Left ventricle myocardium inferior (tissue), 1 donor: ENCODE data around the gene KLK10. TPM values are rescaled to one million over a fixed set of nuclear protein-coding genes. Genes with fewer than 3 reads are reported as not detected.

Source experiments
- DNase-seq: peaks from one replicate; pipeline ENCODE4 v3.0.0-alpha.2; 2020
- H3K27ac ChIP-seq: fragments of 200-600 bp; replicated peaks from 2 replicates; pipeline ENCODE4 v1.8.0; 2021
- H3K27me3 ChIP-seq: fragments of 200-600 bp; 2 replicates; pipeline ENCODE4 v1.8.0; 2021; ENCODE audit warnings: low read depth
- H3K36me3 ChIP-seq: fragments of 200-600 bp; 2 replicates; pipeline ENCODE4 v1.8.0; 2021
- H3K4me1 ChIP-seq: fragments of 200-600 bp; 2 replicates; pipeline ENCODE4 v1.8.0; 2021
- H3K4me3 ChIP-seq: fragments of 200-600 bp; 2 replicates; pipeline ENCODE4 v1.8.0; 2021; ENCODE audit warnings: mild to moderate bottlenecking, moderate library complexity
- H3K9me3 ChIP-seq: fragments of 200-600 bp; replicated peaks from 2 replicates; pipeline ENCODE4 v1.8.0; 2021
- intact Hi-C: fragments of 100-400 bp; cut with micrococcal nuclease; formaldehyde crosslinking; loops from one replicate; pipeline ENCODE4 v1.11.0; 2022
- total RNA-seq: library from RNA; stranded (reverse); fragmentation: NEBNext Ultra II Directional; extraction: Animal tissue kit (Norgen Biotek cat#: 25700); gene quantifications from one replicate; pipeline ENCODE4 v1.2.1, GENCODE V29; 2021
- TF ChIP-seq, protein P1 (sequence below): fragments of 200-600 bp; IDR thresholded peaks from 2 replicates; pipeline ENCODE4 v1.8.0; 2021; ENCODE audit warnings: antibody characterized with exemption, mild to moderate bottlenecking, borderline replicate concordance
- donor health status: DM: no; HTN: yes; CAD: no; lungs with severe emphysema.

The KLK10 gene
- total RNA-seq, 1 donor from 2014 or later, result not detected

DNA sequence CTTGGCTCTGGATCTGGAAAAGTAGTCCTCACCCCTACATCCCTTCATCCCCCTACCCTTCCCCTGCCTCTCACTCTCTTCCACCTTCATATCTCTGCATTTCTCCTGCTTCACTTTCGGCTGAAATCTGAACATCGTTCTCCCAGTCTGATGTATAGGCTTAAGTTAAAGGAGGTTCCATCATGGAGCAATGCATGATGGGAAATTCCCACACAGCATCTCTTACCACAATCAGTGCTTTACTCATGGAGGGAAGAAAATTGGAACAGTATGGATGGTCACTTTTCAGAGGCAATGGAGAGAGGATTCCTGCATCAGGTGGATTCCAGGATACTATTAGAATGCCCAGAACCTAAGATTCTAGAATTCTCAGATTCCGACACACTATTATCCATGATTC is 12.0 kb downstream of the KLK10 start:
- Histone ChIP-seq H3K27me3 (peaks cover 98% of the 10 kb centered on the region), H3K36me3 (no peaks in the 10 kb centered on the region), H3K9me3 (no peaks in the 10 kb centered on the region), H3K4me1 (no peaks in the 10 kb centered on the region), H3K27ac (no peak overlapping the region), H3K4me3 (no peak overlapping the region)
- no peak for DNase-seq
- intact Hi-C loops, result no loop called here
- TF ChIP-seq, protein P1, sequence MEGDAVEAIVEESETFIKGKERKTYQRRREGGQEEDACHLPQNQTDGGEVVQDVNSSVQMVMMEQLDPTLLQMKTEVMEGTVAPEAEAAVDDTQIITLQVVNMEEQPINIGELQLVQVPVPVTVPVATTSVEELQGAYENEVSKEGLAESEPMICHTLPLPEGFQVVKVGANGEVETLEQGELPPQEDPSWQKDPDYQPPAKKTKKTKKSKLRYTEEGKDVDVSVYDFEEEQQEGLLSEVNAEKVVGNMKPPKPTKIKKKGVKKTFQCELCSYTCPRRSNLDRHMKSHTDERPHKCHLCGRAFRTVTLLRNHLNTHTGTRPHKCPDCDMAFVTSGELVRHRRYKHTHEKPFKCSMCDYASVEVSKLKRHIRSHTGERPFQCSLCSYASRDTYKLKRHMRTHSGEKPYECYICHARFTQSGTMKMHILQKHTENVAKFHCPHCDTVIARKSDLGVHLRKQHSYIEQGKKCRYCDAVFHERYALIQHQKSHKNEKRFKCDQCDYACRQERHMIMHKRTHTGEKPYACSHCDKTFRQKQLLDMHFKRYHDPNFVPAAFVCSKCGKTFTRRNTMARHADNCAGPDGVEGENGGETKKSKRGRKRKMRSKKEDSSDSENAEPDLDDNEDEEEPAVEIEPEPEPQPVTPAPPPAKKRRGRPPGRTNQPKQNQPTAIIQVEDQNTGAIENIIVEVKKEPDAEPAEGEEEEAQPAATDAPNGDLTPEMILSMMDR, result no peak

DNA sequence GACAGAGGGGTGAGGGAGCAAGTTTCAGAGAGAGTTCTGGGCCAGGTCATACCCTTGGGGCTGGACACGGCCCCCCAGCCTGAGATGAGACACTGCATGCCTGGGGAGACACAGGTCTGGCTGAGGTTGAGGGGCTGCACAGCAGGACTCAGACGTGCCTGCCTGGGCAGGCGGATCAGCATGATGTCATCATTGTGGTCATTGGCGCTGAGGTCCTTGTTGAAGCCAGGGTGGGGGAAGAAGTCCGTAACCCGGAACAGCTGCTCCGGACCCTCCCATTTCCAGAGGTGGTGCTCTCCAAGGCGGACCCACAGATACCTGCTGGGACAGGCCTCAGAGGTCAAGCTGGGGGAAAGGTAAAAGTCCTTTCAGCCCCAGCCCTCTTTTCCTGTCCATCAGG is 13.1 kb downstream of the KLK10 start:
- DNase-seq, result no peak
- no peak overlapping the region for H3K4me3 ChIP-seq
- TF ChIP-seq, protein P1, result no peak
- peaks cover 98% of the 10 kb centered on the region for H3K27me3 ChIP-seq
- H3K4me1 ChIP-seq, result no peaks in the 10 kb centered on the region
- H3K36me3 ChIP-seq, result no peaks in the 10 kb centered on the region
- H3K27ac ChIP-seq, result no peak overlapping the region
- no peaks in the 10 kb centered on the region for H3K9me3 ChIP-seq
- intact Hi-C loops, result no loop called here

- no peaks in the 10 kb centered on the region for H3K9me3 ChIP-seq
- no peaks in the 10 kb centered on the region for H3K4me1 ChIP-seq
- TF ChIP-seq, protein P1, result no peak
- no peak for DNase-seq
- H3K4me3 ChIP-seq, result no peak overlapping the region
- H3K27me3 ChIP-seq, result peaks cover 98% of the 10 kb centered on the region
- intact Hi-C loops, result no loop called here
- no peak overlapping the region for H3K27ac ChIP-seq
- no peaks in the 10 kb centered on the region for H3K36me3 ChIP-seq
Observed at GRCh38 chr19:51005248-51005647, 14.3 kb downstream of the KLK10 start.

DNA sequence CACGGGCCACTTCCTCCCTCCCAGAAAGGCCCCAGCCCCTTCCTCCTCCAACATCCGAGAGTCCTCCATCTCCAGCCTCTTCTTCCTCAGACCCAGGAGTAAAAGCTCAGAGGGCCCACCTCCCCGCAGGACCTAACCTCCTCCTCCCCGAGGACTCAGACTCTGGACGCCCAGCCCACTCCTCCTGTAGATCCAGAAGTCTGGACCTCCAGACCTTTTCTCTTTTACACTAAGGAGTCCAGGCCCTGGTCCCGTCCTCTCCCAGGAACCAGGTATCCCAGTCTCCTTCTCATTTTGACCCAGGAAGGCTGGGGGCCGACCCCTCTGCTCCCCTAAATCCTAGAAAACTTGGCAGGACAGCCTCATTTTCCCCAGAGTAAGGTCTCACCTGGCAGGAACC is 16.2 kb downstream of the KLK10 start:
- Histone ChIP-seq H3K4me3 (no peak overlapping the region), H3K36me3 (no peaks in the 10 kb centered on the region), H3K27ac (no peak overlapping the region), H3K9me3 (no peaks in the 10 kb centered on the region), H3K27me3 (peaks cover 98% of the 10 kb centered on the region), H3K4me1 (no peaks in the 10 kb centered on the region)
- TF ChIP-seq, protein P1, result no peak
- intact Hi-C loops, result no loop called here
- DNase-seq, result no peak

DNA sequence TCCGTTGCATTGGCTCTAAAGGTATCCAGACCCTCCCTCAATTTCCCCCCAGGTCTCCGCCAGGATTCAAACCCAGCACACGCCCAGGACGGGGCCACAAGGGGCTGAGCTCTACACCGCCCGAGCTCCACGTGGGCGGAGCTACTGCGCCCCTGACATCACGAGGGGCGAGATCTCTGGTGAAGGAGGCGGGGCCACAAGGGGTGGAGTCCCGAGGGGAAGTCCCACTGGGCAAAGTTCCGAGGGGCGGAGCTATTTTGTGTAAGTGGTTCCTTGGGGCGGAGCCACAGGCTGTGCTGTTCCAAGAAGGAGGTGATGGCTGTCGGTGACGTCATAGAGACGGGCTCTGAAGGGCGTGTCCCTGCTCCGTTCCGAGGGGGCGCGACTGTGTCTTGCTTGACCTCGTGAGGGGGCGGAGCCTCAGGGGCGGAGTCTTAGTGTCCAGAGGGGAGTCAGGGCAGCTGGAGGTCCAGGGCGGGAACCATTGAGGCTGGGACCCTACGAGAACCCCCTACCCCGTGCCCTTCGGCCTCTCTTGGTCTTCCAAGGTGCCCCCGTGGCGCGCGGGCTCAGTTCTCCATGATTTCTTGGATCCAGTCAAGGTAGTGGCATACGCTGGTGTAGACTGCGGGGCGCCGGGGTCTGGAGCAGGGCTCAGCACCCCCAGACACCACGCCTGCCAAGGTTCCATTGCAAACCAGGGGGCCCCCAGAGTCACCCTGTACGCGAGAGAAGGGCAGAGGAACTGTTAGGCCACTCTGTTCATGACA is 16.8 kb downstream of the KLK10 start:
- DNase-seq, result no peak
- TF ChIP-seq, protein P1, result no peak
- Histone ChIP-seq H3K27me3 (peaks cover 98% of the 10 kb centered on the region), H3K4me3 (no peak overlapping the region), H3K27ac (no peak overlapping the region), H3K36me3 (no peaks in the 10 kb centered on the region), H3K4me1 (no peaks in the 10 kb centered on the region), H3K9me3 (no peaks in the 10 kb centered on the region)
- intact Hi-C loops, result no loop called here
